ENCODE results near the gene PTPN1. TPM values are rescaled to one million over a fixed set of nuclear protein-coding genes. Genes with fewer than 3 reads are reported as not detected.

PTPN1 gene
- total RNA-seq, 6 experiments from 2014 or later = 37.8 to 46.5 (median 45.2) TPM

- Mint-ChIP-seq H3K36me3 (ENCODE audit: low read depth) (peaks cover 42% of the 10 kb centered on the region), H3K4me3 (no peak overlapping the region), H3K27ac (peak overlapping the region; percentile 38; the same call in 1 of the 2 replicates), H3K9me3 (no peaks in the 10 kb centered on the region), H3K4me1 (ENCODE audit: low read depth) (peaks cover 27% of the 10 kb centered on the region), H3K27me3 (ENCODE audit: insufficient read depth) (peaks cover 3% of the 10 kb centered on the region; the same call in 1 of the 2 replicates)
- no peak for TF ChIP-seq CTCF (IDR thresholded peaks at IDR 0.05)
- DNase-seq = no peak
These were observed 68.0 kb downstream of the PTPN1 start for GRCh38 chr20:50578061-50578777.

GRCh38 chr20:50578778-50579165 is 68.6 kb downstream of the PTPN1 start:
- TF ChIP-seq CTCF (IDR thresholded peaks at IDR 0.05) = no peak
- Mint-ChIP-seq H3K9me3 (no peaks in the 10 kb centered on the region), H3K27ac (no peak overlapping the region), H3K4me3 (no peak overlapping the region), H3K4me1 (ENCODE audit: low read depth) (peaks cover 26% of the 10 kb centered on the region), H3K27me3 (ENCODE audit: insufficient read depth) (peaks cover 3% of the 10 kb centered on the region; the same call in 1 of the 2 replicates), H3K36me3 (ENCODE audit: low read depth) (peaks cover 48% of the 10 kb centered on the region)
- no peak for DNase-seq

GRCh38 chr20:50579511-50579910 is 69.3 kb downstream of the PTPN1 start:
- H3K27me3 Mint-ChIP-seq (ENCODE audit: insufficient read depth) = peaks cover 3% of the 10 kb centered on the region; the same call in 1 of the 2 replicates
- DNase-seq = no peak
- no peaks in the 10 kb centered on the region for H3K9me3 Mint-ChIP-seq
- no peak overlapping the region; the same call in 1 of the 2 replicates for H3K4me3 Mint-ChIP-seq
- peaks cover 46% of the 10 kb centered on the region for H3K36me3 Mint-ChIP-seq (ENCODE audit: low read depth)
- no peak for TF ChIP-seq CTCF (IDR thresholded peaks at IDR 0.05)
- no peak overlapping the region for H3K27ac Mint-ChIP-seq
- peaks cover 26% of the 10 kb centered on the region for H3K4me1 Mint-ChIP-seq (ENCODE audit: low read depth)

GRCh38 chr20:50580016-50580747 is 70.0 kb downstream of the PTPN1 start:
- Mint-ChIP-seq H3K36me3 (ENCODE audit: low read depth) (peaks cover 39% of the 10 kb centered on the region), H3K9me3 (no peaks in the 10 kb centered on the region), H3K4me3 (no peak overlapping the region), H3K27ac (peak overlapping the region; percentile 10; the same call in 1 of the 2 replicates), H3K4me1 (ENCODE audit: low read depth) (peaks cover 26% of the 10 kb centered on the region), H3K27me3 (ENCODE audit: insufficient read depth) (peaks cover 3% of the 10 kb centered on the region; the same call in 1 of the 2 replicates)
- peak; percentile 30 for DNase-seq
- TF ChIP-seq CTCF (IDR thresholded peaks at IDR 0.05) = peak; percentile 90

- Mint-ChIP-seq H3K9me3 (no peaks in the 10 kb centered on the region), H3K27ac (peak overlapping the region; percentile 26; the same call in 1 of the 2 replicates), H3K27me3 (ENCODE audit: insufficient read depth) (peaks cover 3% of the 10 kb centered on the region; the same call in 1 of the 2 replicates), H3K4me1 (ENCODE audit: low read depth) (peaks cover 22% of the 10 kb centered on the region), H3K36me3 (ENCODE audit: low read depth) (peaks cover 39% of the 10 kb centered on the region), H3K4me3 (no peak overlapping the region)
- no peak for TF ChIP-seq CTCF (IDR thresholded peaks at IDR 0.05)
- DNase-seq = no peak
These were observed 70.8 kb downstream of the PTPN1 start for GRCh38 chr20:50580842-50581544.

Measured in HFFc6 (cell line).